BE2C (cell line): ENCODE results near the gene BOD1.

Experiments used
- DNase-seq: peaks from one replicate; pipeline ENCODE4 v3.0.0-alpha.2; 2020
- H3K27me3 ChIP-seq: fragments of 250-450 bp; sonication (Bioruptor Pico); 2 replicates; pipeline ENCODE4 v1.5.1; 2020; ENCODE audit warnings: mild to moderate bottlenecking
- H3K36me3 ChIP-seq: fragments of 250-450 bp; sonication (Bioruptor Pico); 2 replicates; pipeline ENCODE4 v1.5.1; 2020; ENCODE audit warnings: mild to moderate bottlenecking
- H3K4me1 ChIP-seq: fragments of 250-450 bp; sonication (Bioruptor Pico); 2 replicates; pipeline ENCODE4 v1.5.1; 2020
- H3K4me3 ChIP-seq: 2 replicates; pipeline ENCODE4 v1.5.1; 2011; ENCODE audit warnings: low read depth, low read length
- H3K9me3 ChIP-seq: fragments of 250-450 bp; sonication (Bioruptor Pico); 2 replicates; pipeline ENCODE4 v1.5.1; 2020
- CTCF ChIP-seq: IDR thresholded peaks from 2 replicates; pipeline ENCODE4 v1.5.1; 2012; ENCODE audit warnings: mild to moderate bottlenecking, low read depth, low read length

BOD1 gene

DNA sequence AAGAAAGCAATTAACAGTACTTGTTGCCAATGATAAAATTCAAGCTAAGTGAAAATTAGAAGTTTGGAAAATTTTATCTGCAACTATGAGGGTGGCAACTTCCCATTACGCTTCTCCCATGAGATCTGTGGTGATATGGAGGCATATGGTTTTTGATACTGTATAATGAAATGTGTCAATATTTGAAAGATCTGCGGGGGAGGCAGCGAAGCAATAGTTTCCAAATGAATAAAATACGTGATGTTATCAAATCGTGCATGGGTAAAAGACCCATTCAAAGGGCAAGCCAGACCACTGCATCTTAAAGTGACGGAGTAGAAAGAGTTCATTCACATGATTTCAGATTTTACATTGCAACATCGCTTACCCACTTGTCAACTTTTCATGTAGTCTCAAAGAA is 20.9 kb upstream of the BOD1 start:
- no peak for TF ChIP-seq CTCF
- Histone ChIP-seq H3K36me3 (no peaks in the 10 kb centered on the region), H3K4me3 (no peak overlapping the region), H3K4me1 (peaks cover 10% of the 10 kb centered on the region), H3K9me3 (no peaks in the 10 kb centered on the region), H3K27me3 (no peaks in the 10 kb centered on the region)
- no peak for DNase-seq

- Histone ChIP-seq H3K27me3 (no peaks in the 10 kb centered on the region), H3K4me3 (no peak overlapping the region), H3K9me3 (no peaks in the 10 kb centered on the region), H3K36me3 (no peaks in the 10 kb centered on the region), H3K4me1 (peaks cover 10% of the 10 kb centered on the region)
- no peak for TF ChIP-seq CTCF
- no peak for DNase-seq
These were observed 18.1 kb upstream of the BOD1 start for GRCh38 chr5:173634465-173634983.

DNA sequence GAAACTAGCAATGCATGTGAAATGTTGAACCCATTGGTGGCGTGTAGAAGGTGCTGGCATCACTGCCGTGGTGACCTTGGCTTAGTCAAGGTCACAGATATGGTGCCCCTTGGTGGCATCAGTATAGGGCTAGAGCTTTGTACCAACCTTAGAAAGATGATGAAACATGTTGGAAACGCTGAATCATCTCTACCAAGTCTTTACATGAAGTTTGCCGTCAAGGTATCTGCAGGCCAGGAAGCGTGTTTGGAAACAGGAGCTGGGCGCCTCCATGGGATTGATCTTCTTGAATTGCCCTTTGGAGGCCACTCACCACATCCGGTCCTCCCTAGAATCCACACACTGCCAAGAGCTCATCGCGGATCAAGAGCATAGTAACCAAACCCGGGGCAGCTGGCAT is 16.9 kb upstream of the BOD1 start:
- Histone ChIP-seq H3K4me1 (peaks cover 10% of the 10 kb centered on the region), H3K36me3 (no peaks in the 10 kb centered on the region), H3K4me3 (no peak overlapping the region), H3K27me3 (no peaks in the 10 kb centered on the region), H3K9me3 (no peaks in the 10 kb centered on the region)
- no peak for TF ChIP-seq CTCF
- DNase-seq: no peak

GRCh38 chr5:173631478-173631877 is 15.0 kb upstream of the BOD1 start:
- Histone ChIP-seq H3K4me3 (no peak overlapping the region), H3K9me3 (no peaks in the 10 kb centered on the region), H3K27me3 (no peaks in the 10 kb centered on the region), H3K36me3 (no peaks in the 10 kb centered on the region), H3K4me1 (peaks cover 3% of the 10 kb centered on the region)
- TF ChIP-seq CTCF: no peak
- no peak for DNase-seq

DNA sequence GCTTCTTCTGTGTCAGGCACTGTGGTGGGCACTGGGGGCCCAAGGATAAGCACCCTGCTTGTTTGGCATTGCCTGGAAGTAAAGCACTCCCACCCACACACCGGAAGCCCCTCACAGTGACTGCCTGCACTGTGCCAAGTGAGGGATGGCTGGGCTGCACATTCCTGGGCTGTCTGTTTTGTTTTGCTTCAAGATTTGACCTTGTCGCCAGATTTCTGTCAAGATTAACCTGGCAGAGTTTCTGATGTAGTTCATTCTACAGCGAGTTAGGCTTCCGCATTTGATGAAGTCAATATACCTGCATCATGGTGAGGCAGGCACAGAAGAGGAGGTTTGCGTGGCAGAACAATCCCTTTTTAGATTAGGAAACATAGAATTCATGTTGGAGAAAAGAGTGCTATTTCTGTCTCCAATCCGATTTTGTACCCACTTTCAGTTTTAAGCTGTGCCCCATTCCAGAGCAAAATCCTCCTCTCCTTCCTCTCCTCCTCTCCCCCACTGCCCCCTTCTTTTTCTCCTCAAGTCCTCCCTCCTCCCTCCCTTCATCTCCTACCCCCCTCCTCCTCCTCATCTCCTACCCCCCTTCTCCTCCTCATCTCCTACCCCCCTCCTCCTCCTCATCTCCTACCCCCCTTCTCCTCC is 14.4 kb upstream of the BOD1 start:
- Histone ChIP-seq H3K9me3 (no peaks in the 10 kb centered on the region), H3K27me3 (no peaks in the 10 kb centered on the region), H3K4me3 (no peak overlapping the region), H3K4me1 (peaks cover 4% of the 10 kb centered on the region), H3K36me3 (no peaks in the 10 kb centered on the region)
- DNase-seq: no peak
- TF ChIP-seq CTCF: no peak

DNA sequence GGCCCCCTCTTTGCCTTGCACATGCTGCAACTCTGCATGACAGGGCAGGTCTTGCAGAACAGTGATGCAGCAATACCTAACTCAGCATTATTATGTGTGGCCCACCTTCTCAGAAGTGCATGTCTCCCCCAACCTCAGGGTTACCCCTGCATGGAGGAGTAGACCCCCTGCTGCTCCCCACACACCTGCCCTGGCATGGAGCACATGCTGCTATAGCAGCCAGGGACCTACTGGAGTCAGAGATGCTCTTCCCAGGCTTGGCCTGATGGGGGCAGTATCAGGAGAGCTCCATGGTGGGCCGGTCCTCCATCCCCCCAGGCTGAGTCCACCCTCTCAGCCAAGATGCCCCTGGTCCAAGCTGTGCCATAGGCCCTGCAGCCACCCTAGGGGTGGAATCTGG is 13.2 kb upstream of the BOD1 start:
- TF ChIP-seq CTCF: peak; percentile 78
- Histone ChIP-seq H3K27me3 (no peaks in the 10 kb centered on the region), H3K4me1 (peaks cover 6% of the 10 kb centered on the region; the same call in 1 of the 2 replicates), H3K4me3 (no peak overlapping the region), H3K36me3 (no peaks in the 10 kb centered on the region), H3K9me3 (no peaks in the 10 kb centered on the region)
- DNase-seq: peak; percentile 61
